Small intestine (tissue), 7 donors: ENCODE data around the gene FNDC3A. TPM values are rescaled to one million over a fixed set of nuclear protein-coding genes. Genes with fewer than 3 reads are reported as not detected.
A peak's percentile ranks its signal among the peaks of the same experiment; 100 is the strongest.
"Not testable (repeated sequence)": the region's sequence is repeated elsewhere in the genome, so short reads cannot be mapped to it uniquely, and the experiment has no call there.

Source experiments
- DNase-seq, 2 donors: peaks; one replicate each; pipeline versions ENCODE4 v3.0.0 to v3.0.0-alpha.2; 2013
- FAIRE-seq: peaks from 2 replicates; lab custom pipeline; 2012; peaks lifted over from hg19 to GRCh38; lab: Jason Lieb, UNC
- H3K27ac ChIP-seq, 3 donors: one replicate each; pipeline ENCODE4 v1.5.1; 2013; ENCODE audit warnings: low read length in 2 of 3, mild to moderate bottlenecking in 2 of 3, control low read depth in 1 of 3, inconsistent platforms in 1 of 3, low read depth in 1 of 3, moderate library complexity in 1 of 3
- H3K27me3 ChIP-seq, 3 donors: one replicate each; pipeline ENCODE4 v1.6.1; 2013; ENCODE audit warnings: low read length in 3 of 3, inconsistent platforms in 1 of 3; ENCODE audit not compliant: control insufficient read depth in 3 of 3, insufficient read depth in 3 of 3
- H3K36me3 ChIP-seq, 3 donors: one replicate each; pipeline ENCODE4 v1.6.1; 2013; ENCODE audit warnings: low read length in 3 of 3, inconsistent platforms in 1 of 3, low read depth in 1 of 3, mild to moderate bottlenecking in 1 of 3, moderate library complexity in 1 of 3; ENCODE audit not compliant: control insufficient read depth in 3 of 3, insufficient read depth in 2 of 3
- H3K4me1 ChIP-seq, 3 donors: one replicate each; pipeline ENCODE4 v1.6.1; 2013; ENCODE audit warnings: low read length in 2 of 3, inconsistent platforms in 1 of 3, low read depth in 1 of 3, mild to moderate bottlenecking in 1 of 3, moderate library complexity in 1 of 3; ENCODE audit not compliant: control insufficient read depth in 3 of 3, insufficient read depth in 2 of 3
- H3K4me3 ChIP-seq, 3 donors: one replicate each; pipeline ENCODE4 v1.5.1; 2013; ENCODE audit warnings: low read length in 3 of 3, control low read depth in 1 of 3, inconsistent platforms in 1 of 3, low read depth in 1 of 3, mild to moderate bottlenecking in 1 of 3, moderate library complexity in 1 of 3
- H3K9me3 ChIP-seq, 2 donors: one replicate each; pipeline ENCODE4 v1.6.1; 2013; ENCODE audit warnings: low read depth in 1 of 2, low read length in 1 of 2; ENCODE audit not compliant: control insufficient read depth in 2 of 2, insufficient read depth in 1 of 2
- WGBS, 3 donors: extraction: QIAGEN DNeasy Blood & Tissue Kit; methylation state at CpG; one replicate each; pipeline ENCODE4 v1.1.7; 2013; 5-methylcytosine and 5-hydroxymethylcytosine counted together
- polyA plus RNA-seq, 4 donors: library from polyadenylated mRNA; stranded (reverse) in 3 of 4; unstranded in 1 of 4; fragments of 200-250 nt in 3 of 4; fragments of 120-200 nt in 1 of 4; gene quantifications; one replicate each; pipeline versions ENCODE4 v1.2.1 to v1.2.3, GENCODE V29; 2013
- donor health status: healthy with polysubstance abuse.
- donor health status: control.
- donor health status: control.
- donor health status: Bipolar disorder and iron deficiency.
- donor health status: healthy.

Gene FNDC3A
- polyA plus RNA-seq, 4 donors: 18.4 to 60.1 (median 24.7) TPM

- not testable (repeated sequence) for H3K4me1 ChIP-seq, H3K4me3 ChIP-seq, H3K27ac ChIP-seq, H3K27me3 ChIP-seq, FAIRE-seq, DNase-seq
- Histone ChIP-seq H3K9me3 (peaks cover 0 to 19% of the 10 kb centered on the region in 2 donors), H3K36me3 (peaks cover 7 to 30% (median 7%) of the 10 kb centered on the region in 3 donors)
- 94 to 98% (median 97%) methylated on average over 8 of the region's 8 CpGs for WGBS, 3 donors
Observed at GRCh38 chr13:49163162-49163561, 187.4 kb downstream of the FNDC3A start.

- no peaks in the 10 kb centered on the region for H3K4me1 ChIP-seq
- peaks cover 0 to 19% of the 10 kb centered on the region in 2 donors for H3K9me3 ChIP-seq
- DNase-seq (no peak), FAIRE-seq (no peak)
- WGBS, 3 donors: 97 to 100% (median 97%) methylated on average over 7 of the region's 7 CpGs
- no peak overlapping the region for H3K27ac ChIP-seq
- H3K27me3 ChIP-seq: no peaks in the 10 kb centered on the region
- H3K36me3 ChIP-seq: peaks cover 7 to 30% (median 9%) of the 10 kb centered on the region in 3 donors
- no peak overlapping the region for H3K4me3 ChIP-seq
Observed at GRCh38 chr13:49164712-49165111, 189.0 kb downstream of the FNDC3A start.

- no peaks in the 10 kb centered on the region for H3K4me1 ChIP-seq
- H3K4me3 ChIP-seq: no peak overlapping the region
- DNase-seq (no peak), FAIRE-seq (no peak)
- WGBS, 3 donors: 91 to 95% (median 94%) methylated on average over 5 of the region's 5 CpGs
- no peak overlapping the region for H3K27ac ChIP-seq
- peaks cover 7 to 30% (median 9%) of the 10 kb centered on the region in 3 donors for H3K36me3 ChIP-seq
- H3K9me3 ChIP-seq: peaks cover 0 to 19% of the 10 kb centered on the region in 2 donors
- no peaks in the 10 kb centered on the region for H3K27me3 ChIP-seq
Observed at GRCh38 chr13:49165798-49166752, 190.4 kb downstream of the FNDC3A start.

GRCh38 chr13:49171359-49171758, 195.6 kb downstream of the FNDC3A start:
- peaks cover 2 to 11% (median 6%) of the 10 kb centered on the region in 3 donors for H3K36me3 ChIP-seq
- H3K27me3 ChIP-seq: no peaks in the 10 kb centered on the region
- no peaks in the 10 kb centered on the region for H3K9me3 ChIP-seq
- H3K27ac ChIP-seq: no peak overlapping the region
- no peaks in the 10 kb centered on the region for H3K4me1 ChIP-seq
- DNase-seq (no peak), FAIRE-seq (peak; percentile 10)
- no peak overlapping the region for H3K4me3 ChIP-seq

GRCh38 chr13:49183672-49184325, 208.1 kb downstream of the FNDC3A start:
- H3K4me1 ChIP-seq: no peaks in the 10 kb centered on the region
- no peak for DNase-seq
- no peak for FAIRE-seq
- peaks cover 5 to 18% (median 13%) of the 10 kb centered on the region in 3 donors for H3K36me3 ChIP-seq
- H3K27ac ChIP-seq: no peak overlapping the region
- H3K9me3 ChIP-seq: no peaks in the 10 kb centered on the region
- H3K4me3 ChIP-seq: no peak overlapping the region
- 82 to 90% (median 88%) methylated on average over 1 of the region's 1 CpG for WGBS, 3 donors
- H3K27me3 ChIP-seq: no peaks in the 10 kb centered on the region

- H3K36me3 ChIP-seq: peaks cover 4 to 24% (median 11%) of the 10 kb centered on the region in 3 donors
- H3K27me3 ChIP-seq: no peaks in the 10 kb centered on the region
- FAIRE-seq (no peak), DNase-seq (no peak)
- H3K4me3 ChIP-seq: no peak overlapping the region
- no peaks in the 10 kb centered on the region for H3K9me3 ChIP-seq
- H3K27ac ChIP-seq: no peak overlapping the region
- no peaks in the 10 kb centered on the region for H3K4me1 ChIP-seq
- 78 to 90% (median 83%) methylated on average over 4 of the region's 4 CpGs for WGBS, 3 donors
Observed at GRCh38 chr13:49184621-49185020, 208.9 kb downstream of the FNDC3A start.

DNA sequence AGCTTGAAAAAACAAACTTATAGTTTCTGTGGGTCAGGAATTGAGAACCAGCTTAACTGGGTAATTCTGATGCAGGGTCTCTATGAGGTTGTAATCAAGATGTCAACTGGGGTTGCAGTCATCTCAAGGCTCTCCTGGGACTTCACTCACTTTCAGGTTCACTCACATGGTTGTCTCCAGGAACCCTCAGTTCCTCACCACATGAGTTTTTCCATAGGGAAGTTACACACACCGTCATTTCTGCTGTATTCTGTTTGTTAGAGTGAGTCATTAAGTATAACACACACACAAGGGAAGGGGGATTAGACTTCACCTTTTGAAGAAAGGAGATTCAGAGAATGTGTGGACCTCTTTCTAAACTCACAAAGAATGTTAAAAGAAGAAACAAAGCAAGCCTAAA, 209.6 kb downstream of the FNDC3A start:
- H3K36me3 ChIP-seq: peaks cover 3 to 28% (median 10%) of the 10 kb centered on the region in 3 donors
- H3K4me1 ChIP-seq: no peaks in the 10 kb centered on the region
- DNase-seq (no peak), FAIRE-seq (no peak)
- no peaks in the 10 kb centered on the region for H3K27me3 ChIP-seq
- H3K9me3 ChIP-seq: no peaks in the 10 kb centered on the region
- WGBS, 3 donors: 42 to 72% (median 55%) methylated on average over 1 of the region's 1 CpG
- no peak overlapping the region for H3K27ac ChIP-seq
- H3K4me3 ChIP-seq: no peak overlapping the region

- no peak for DNase-seq
- FAIRE-seq: no peak
- peaks cover 5 to 36% (median 17%) of the 10 kb centered on the region in 3 donors for H3K36me3 ChIP-seq
- no peaks in the 10 kb centered on the region for H3K27me3 ChIP-seq
- 93 to 96% (median 96%) methylated on average over 2 of the region's 2 CpGs for WGBS, 3 donors
- H3K27ac ChIP-seq: no peak overlapping the region
- no peaks in the 10 kb centered on the region for H3K4me1 ChIP-seq
- H3K9me3 ChIP-seq: no peaks in the 10 kb centered on the region
- no peak overlapping the region for H3K4me3 ChIP-seq
Observed at GRCh38 chr13:49190901-49191300, 215.2 kb downstream of the FNDC3A start.
